IMR-90 (cell line): Measurements from ENCODE around the gene CELSR1.

Experiments
- BHLHE40 ChIP-seq: fragments of 150-350 bp; IDR thresholded peaks from 2 replicates; pipeline ENCODE4 v1.6.1; 2016; ENCODE audit warnings: mild to moderate bottlenecking, low read depth, low read length
- CEBPB ChIP-seq: IDR thresholded peaks from 2 replicates; pipeline ENCODE4 v1.6.1; 2012; ENCODE audit warnings: low read depth, low read length, improper control_type of control experiment
- CHD1 ChIP-seq: IDR thresholded peaks from 2 replicates; pipeline ENCODE4 v1.6.1; 2012; ENCODE audit warnings: low read depth, low read length, improper control_type of control experiment
- FOS ChIP-seq: fragments of 150-350 bp; IDR thresholded peaks from 2 replicates; pipeline ENCODE4 v1.6.1; 2016; ENCODE audit warnings: low read depth, low read length
- MAZ ChIP-seq: IDR thresholded peaks from 2 replicates; pipeline ENCODE4 v1.6.1; 2012; ENCODE audit warnings: low read depth, mild to moderate bottlenecking, low read length, improper control_type of control experiment, moderate library complexity, borderline replicate concordance
- MXI1 ChIP-seq: IDR thresholded peaks from 2 replicates; pipeline ENCODE4 v1.6.1; 2012; ENCODE audit warnings: low read depth, mild to moderate bottlenecking, low read length, moderate library complexity, borderline replicate concordance
- NFE2L2 ChIP-seq: fragments of 150-350 bp; IDR thresholded peaks from 2 replicates; pipeline ENCODE4 v1.6.1; 2016; ENCODE audit warnings: low read depth, mild to moderate bottlenecking, low read length
- POLR2A ChIP-seq: IDR thresholded peaks from 2 replicates; pipeline ENCODE4 v1.6.1; 2012; ENCODE audit warnings: mild to moderate bottlenecking, low read depth, low read length
- RAD21 ChIP-seq: IDR thresholded peaks from 2 replicates; pipeline ENCODE4 v1.6.1; 2012; ENCODE audit warnings: low read length, improper control_type of control experiment
- RFX5 ChIP-seq: IDR thresholded peaks from 2 replicates; pipeline ENCODE4 v1.8.0; 2012; ENCODE audit warnings: low read depth, mild to moderate bottlenecking, low read length, moderate library complexity
- SMC3 ChIP-seq: fragments of 150-350 bp; IDR thresholded peaks from 2 replicates; pipeline ENCODE4 v1.6.1; 2016; ENCODE audit warnings: low read depth, mild to moderate bottlenecking, antibody characterized with exemption, low read length, moderate library complexity
- USF2 ChIP-seq: fragments of 150-350 bp; IDR thresholded peaks from 2 replicates; pipeline ENCODE4 v1.6.1; 2017; ENCODE audit warnings: mild to moderate bottlenecking, antibody characterized with exemption, low read length, low read depth
- TF ChIP-seq, protein P1 (sequence below): conservative IDR thresholded peaks from 2 replicates; pipeline ENCODE4 v1.5.1; 2012; ENCODE audit warnings: mild to moderate bottlenecking, low read depth, low read length, improper control_type of control experiment
- TF ChIP-seq, protein P2 (sequence below): fragments of 150-350 bp; IDR thresholded peaks from 2 replicates; pipeline ENCODE4 v1.6.1; 2016; ENCODE audit warnings: low read depth, mild to moderate bottlenecking, low read length, moderate library complexity, borderline replicate concordance

GRCh38 chr22:46534901-46535630 lies 2.4 kb downstream of the CELSR1 start:
- TF ChIP-seq, protein P1, sequence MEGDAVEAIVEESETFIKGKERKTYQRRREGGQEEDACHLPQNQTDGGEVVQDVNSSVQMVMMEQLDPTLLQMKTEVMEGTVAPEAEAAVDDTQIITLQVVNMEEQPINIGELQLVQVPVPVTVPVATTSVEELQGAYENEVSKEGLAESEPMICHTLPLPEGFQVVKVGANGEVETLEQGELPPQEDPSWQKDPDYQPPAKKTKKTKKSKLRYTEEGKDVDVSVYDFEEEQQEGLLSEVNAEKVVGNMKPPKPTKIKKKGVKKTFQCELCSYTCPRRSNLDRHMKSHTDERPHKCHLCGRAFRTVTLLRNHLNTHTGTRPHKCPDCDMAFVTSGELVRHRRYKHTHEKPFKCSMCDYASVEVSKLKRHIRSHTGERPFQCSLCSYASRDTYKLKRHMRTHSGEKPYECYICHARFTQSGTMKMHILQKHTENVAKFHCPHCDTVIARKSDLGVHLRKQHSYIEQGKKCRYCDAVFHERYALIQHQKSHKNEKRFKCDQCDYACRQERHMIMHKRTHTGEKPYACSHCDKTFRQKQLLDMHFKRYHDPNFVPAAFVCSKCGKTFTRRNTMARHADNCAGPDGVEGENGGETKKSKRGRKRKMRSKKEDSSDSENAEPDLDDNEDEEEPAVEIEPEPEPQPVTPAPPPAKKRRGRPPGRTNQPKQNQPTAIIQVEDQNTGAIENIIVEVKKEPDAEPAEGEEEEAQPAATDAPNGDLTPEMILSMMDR, result no peak
- TF ChIP-seq USF2 (no peak), CEBPB (no peak), RAD21 (no peak), MAZ (no peak), BHLHE40 (no peak), POLR2A (no peak), FOS (no peak), RFX5 (no peak), MXI1 (no peak), SMC3 (no peak), CHD1 (no peak), NFE2L2 (no peak)
- TF ChIP-seq, protein P2, sequence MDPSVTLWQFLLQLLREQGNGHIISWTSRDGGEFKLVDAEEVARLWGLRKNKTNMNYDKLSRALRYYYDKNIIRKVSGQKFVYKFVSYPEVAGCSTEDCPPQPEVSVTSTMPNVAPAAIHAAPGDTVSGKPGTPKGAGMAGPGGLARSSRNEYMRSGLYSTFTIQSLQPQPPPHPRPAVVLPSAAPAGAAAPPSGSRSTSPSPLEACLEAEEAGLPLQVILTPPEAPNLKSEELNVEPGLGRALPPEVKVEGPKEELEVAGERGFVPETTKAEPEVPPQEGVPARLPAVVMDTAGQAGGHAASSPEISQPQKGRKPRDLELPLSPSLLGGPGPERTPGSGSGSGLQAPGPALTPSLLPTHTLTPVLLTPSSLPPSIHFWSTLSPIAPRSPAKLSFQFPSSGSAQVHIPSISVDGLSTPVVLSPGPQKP, result no peak
